ENCODE measurements around the gene ABHD5. TPM values are rescaled to one million over a fixed set of nuclear protein-coding genes. Genes with fewer than 3 reads are reported as not detected.

The ABHD5 gene
- total RNA-seq, 1 experiment from 2014 or later = 11.3 TPM

GRCh38 chr3:43689766-43690399, 855 bp upstream of the ABHD5 start (continued):
- TF ChIP-seq, protein P1, sequence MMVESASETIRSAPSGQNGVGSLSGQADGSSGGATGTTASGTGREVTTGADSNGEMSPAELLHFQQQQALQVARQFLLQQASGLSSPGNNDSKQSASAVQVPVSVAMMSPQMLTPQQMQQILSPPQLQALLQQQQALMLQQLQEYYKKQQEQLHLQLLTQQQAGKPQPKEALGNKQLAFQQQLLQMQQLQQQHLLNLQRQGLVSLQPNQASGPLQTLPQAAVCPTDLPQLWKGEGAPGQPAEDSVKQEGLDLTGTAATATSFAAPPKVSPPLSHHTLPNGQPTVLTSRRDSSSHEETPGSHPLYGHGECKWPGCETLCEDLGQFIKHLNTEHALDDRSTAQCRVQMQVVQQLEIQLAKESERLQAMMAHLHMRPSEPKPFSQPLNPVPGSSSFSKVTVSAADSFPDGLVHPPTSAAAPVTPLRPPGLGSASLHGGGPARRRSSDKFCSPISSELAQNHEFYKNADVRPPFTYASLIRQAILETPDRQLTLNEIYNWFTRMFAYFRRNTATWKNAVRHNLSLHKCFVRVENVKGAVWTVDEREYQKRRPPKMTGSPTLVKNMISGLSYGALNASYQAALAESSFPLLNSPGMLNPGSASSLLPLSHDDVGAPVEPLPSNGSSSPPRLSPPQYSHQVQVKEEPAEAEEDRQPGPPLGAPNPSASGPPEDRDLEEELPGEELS (CRISPR knock-in tag; IDR thresholded peaks at IDR 0.05) = no peak
- TF ChIP-seq NFYB (CRISPR knock-in tag; conservative IDR thresholded peaks at IDR 0.05; ENCODE audit: low read depth) (no peak), NFATC4 (CRISPR knock-in tag; IDR thresholded peaks at IDR 0.05) (no peak), HMGA2 (CRISPR knock-in tag; IDR thresholded peaks at IDR 0.05) (no peak)
- TF ChIP-seq, protein P2, sequence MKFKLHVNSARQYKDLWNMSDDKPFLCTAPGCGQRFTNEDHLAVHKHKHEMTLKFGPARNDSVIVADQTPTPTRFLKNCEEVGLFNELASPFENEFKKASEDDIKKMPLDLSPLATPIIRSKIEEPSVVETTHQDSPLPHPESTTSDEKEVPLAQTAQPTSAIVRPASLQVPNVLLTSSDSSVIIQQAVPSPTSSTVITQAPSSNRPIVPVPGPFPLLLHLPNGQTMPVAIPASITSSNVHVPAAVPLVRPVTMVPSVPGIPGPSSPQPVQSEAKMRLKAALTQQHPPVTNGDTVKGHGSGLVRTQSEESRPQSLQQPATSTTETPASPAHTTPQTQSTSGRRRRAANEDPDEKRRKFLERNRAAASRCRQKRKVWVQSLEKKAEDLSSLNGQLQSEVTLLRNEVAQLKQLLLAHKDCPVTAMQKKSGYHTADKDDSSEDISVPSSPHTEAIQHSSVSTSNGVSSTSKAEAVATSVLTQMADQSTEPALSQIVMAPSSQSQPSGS (CRISPR knock-in tag; IDR thresholded peaks at IDR 0.05; ENCODE audit: borderline replicate concordance, low read depth) = no peak
- TF ChIP-seq, protein P3, sequence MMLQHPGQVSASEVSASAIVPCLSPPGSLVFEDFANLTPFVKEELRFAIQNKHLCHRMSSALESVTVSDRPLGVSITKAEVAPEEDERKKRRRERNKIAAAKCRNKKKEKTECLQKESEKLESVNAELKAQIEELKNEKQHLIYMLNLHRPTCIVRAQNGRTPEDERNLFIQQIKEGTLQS (CRISPR knock-in tag; conservative IDR thresholded peaks at IDR 0.05) = no peak

- peak overlapping the region; percentile 67 for H3K27ac Mint-ChIP-seq
- peak overlapping the region; percentile 79 for H3K4me3 Mint-ChIP-seq
- H3K4me1 Mint-ChIP-seq = peaks cover 52% of the 10 kb centered on the region
- ChIA-PET POLR2A (interaction anchor here (0.6 kb wide), 1 partner anchor 43 kb away, joined by 3 read pairs; no protein-coding TSS in a partner anchor), CTCF (interaction anchor here (1.2 kb wide), 1 partner anchor 8 kb away, joined by 3 read pairs; no protein-coding TSS in a partner anchor)
- H3K27me3 Mint-ChIP-seq (ENCODE audit: low read depth) = peaks cover 5% of the 10 kb centered on the region
- DNase-seq (ENCODE audit: low spot score) (peak; percentile 81), ATAC-seq (peak; percentile 69)
- H3K36me3 Mint-ChIP-seq = peaks cover 3% of the 10 kb centered on the region; the same call in 1 of the 2 replicates
- no peaks in the 10 kb centered on the region; the same call in 1 of the 2 replicates for H3K9me3 Mint-ChIP-seq
- TF ChIP-seq, protein P4, sequence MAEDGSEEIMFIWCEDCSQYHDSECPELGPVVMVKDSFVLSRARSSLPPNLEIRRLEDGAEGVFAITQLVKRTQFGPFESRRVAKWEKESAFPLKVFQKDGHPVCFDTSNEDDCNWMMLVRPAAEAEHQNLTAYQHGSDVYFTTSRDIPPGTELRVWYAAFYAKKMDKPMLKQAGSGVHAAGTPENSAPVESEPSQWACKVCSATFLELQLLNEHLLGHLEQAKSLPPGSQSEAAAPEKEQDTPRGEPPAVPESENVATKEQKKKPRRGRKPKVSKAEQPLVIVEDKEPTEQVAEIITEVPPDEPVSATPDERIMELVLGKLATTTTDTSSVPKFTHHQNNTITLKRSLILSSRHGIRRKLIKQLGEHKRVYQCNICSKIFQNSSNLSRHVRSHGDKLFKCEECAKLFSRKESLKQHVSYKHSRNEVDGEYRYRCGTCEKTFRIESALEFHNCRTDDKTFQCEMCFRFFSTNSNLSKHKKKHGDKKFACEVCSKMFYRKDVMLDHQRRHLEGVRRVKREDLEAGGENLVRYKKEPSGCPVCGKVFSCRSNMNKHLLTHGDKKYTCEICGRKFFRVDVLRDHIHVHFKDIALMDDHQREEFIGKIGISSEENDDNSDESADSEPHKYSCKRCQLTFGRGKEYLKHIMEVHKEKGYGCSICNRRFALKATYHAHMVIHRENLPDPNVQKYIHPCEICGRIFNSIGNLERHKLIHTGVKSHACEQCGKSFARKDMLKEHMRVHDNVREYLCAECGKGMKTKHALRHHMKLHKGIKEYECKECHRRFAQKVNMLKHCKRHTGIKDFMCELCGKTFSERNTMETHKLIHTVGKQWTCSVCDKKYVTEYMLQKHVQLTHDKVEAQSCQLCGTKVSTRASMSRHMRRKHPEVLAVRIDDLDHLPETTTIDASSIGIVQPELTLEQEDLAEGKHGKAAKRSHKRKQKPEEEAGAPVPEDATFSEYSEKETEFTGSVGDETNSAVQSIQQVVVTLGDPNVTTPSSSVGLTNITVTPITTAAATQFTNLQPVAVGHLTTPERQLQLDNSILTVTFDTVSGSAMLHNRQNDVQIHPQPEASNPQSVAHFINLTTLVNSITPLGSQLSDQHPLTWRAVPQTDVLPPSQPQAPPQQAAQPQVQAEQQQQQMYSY (CRISPR knock-in tag; IDR thresholded peaks at IDR 0.05) = no peak
- TF ChIP-seq KAT7 (CRISPR knock-in tag; IDR thresholded peaks at IDR 0.05; ENCODE audit: borderline replicate concordance) = peak; percentile 2; the same call in 1 of the 2 replicates
- TF ChIP-seq NR1H2 (CRISPR knock-in tag; IDR thresholded peaks at IDR 0.05) = no peak
- TF ChIP-seq ZNF317 (CRISPR knock-in tag; IDR thresholded peaks at IDR 0.05; ENCODE audit: borderline replicate concordance, low read depth) = no peak
- no peak for TF ChIP-seq NFATC4 (CRISPR knock-in tag; IDR thresholded peaks at IDR 0.05)
- TF ChIP-seq ZNF263 (CRISPR knock-in tag; IDR thresholded peaks at IDR 0.05; ENCODE audit: low read depth) = 0 out of 2 replicates have a peak, but pooled peaks have one; percentile 7
- TF ChIP-seq HMGXB4 (CRISPR knock-in tag; IDR thresholded peaks at IDR 0.05) = peak; percentile 52
- TF ChIP-seq E2F5 (CRISPR knock-in tag; IDR thresholded peaks at IDR 0.05) = peak; percentile 30; the same call in 1 of the 2 replicates
- TF ChIP-seq IRF2 (CRISPR knock-in tag; IDR thresholded peaks at IDR 0.05; ENCODE audit: borderline replicate concordance, low read depth) = no peak
- no peak for TF ChIP-seq JUN (CRISPR knock-in tag; IDR thresholded peaks at IDR 0.05)
- TF ChIP-seq, protein P1 (CRISPR knock-in tag; IDR thresholded peaks at IDR 0.05) = no peak
- TF ChIP-seq, protein P5, sequence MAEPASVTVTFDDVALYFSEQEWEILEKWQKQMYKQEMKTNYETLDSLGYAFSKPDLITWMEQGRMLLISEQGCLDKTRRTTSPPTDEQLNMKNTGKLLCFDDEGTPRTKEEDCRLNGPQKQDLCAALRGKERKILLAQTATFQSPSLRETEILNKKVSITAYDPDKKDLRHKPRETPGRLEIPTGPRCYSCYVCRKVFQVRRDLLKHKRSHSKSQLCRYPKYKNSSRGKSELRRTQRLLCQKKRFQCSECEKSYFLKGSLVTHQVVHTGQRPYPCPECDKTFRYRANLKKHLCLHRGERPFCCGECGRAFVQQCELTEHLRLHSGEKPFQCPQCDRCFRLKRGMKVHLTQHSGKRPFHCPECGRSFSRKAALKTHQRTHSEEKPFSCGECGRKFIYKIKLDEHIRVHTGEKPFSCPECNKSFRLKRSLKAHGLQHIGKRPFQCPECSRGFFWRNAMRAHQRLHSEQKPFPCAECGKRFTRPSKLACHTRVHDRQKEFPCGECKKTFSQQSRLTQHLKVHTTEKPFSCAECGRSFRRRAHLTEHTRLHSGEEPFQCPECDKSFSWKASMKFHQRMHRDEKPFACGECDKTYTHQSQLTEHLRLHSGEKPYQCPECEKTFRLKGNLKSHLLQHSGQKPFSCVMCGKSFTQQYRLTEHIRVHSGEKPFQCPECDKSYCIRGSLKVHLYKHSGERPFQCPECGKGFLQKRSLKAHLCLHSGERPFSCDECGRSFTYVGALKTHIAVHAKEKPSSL (CRISPR knock-in tag; conservative IDR thresholded peaks at IDR 0.05) = no peak
Observed at GRCh38 chr3:43691120-43691995, 620 bp downstream of the ABHD5 start.
